GM23338 (cell line): ENCODE results near the gene ZNF451. TPM values are rescaled to one million over a fixed set of nuclear protein-coding genes. Genes with fewer than 3 reads are reported as not detected.

Source experiments
- ATAC-seq: fragments of 200-7000 bp; cut with Tn5 transposase; 3 replicates; pipeline ENCODE4 v1.9.1; 2020
- DNase-seq: peaks from one replicate; pipeline ENCODE4 v3.0.0-alpha.2; 2015; ENCODE audit warnings: low spot score
- H2AFZ ChIP-seq: fragments of 200-600 bp; sonication (generic); 2 replicates; pipeline ENCODE4 v1.8.0; 2016; ENCODE audit warnings: antibody characterized with exemption, mild to moderate bottlenecking, moderate library complexity
- H3F3A ChIP-seq: fragments of 200-600 bp; sonication (generic); replicated peaks from 2 replicates; pipeline ENCODE4 v1.8.0; 2017; ENCODE audit warnings: antibody characterized with exemption, mixed run types, low read depth
- H3K27ac ChIP-seq: fragments of 200-600 bp; sonication (generic); 2 replicates; pipeline ENCODE4 v1.6.1; 2016; ENCODE audit warnings: low read depth
- H3K27me3 ChIP-seq: fragments of 200-600 bp; sonication (generic); 2 replicates; pipeline ENCODE4 v1.8.0; 2016; ENCODE audit warnings: mild to moderate bottlenecking, mixed run types, moderate library complexity; ENCODE audit not compliant: insufficient read depth
- H3K36me3 ChIP-seq: fragments of 200-600 bp; sonication (generic); 2 replicates; pipeline ENCODE4 v1.8.0; 2016; ENCODE audit warnings: mild to moderate bottlenecking; ENCODE audit not compliant: insufficient read depth
- H3K4me1 ChIP-seq: fragments of 200-600 bp; sonication (generic); 2 replicates; pipeline ENCODE4 v1.8.0; 2016; ENCODE audit warnings: mild to moderate bottlenecking, moderate library complexity; ENCODE audit not compliant: insufficient read depth
- H3K4me2 ChIP-seq: fragments of 200-600 bp; sonication (generic); 2 replicates; pipeline ENCODE4 v1.7.1; 2017; ENCODE audit warnings: mixed run types
- H3K4me3 ChIP-seq: fragments of 200-600 bp; sonication (generic); 2 replicates; pipeline ENCODE4 v1.6.1; 2016; ENCODE audit warnings: mixed run types
- H3K79me2 ChIP-seq: fragments of 200-600 bp; sonication (generic); replicated peaks from 2 replicates; pipeline ENCODE4 v1.8.0; 2017; ENCODE audit warnings: mild to moderate bottlenecking; ENCODE audit not compliant: insufficient read depth
- H3K9me2 ChIP-seq: fragments of 200-600 bp; sonication (generic); 2 replicates; pipeline ENCODE4 v1.8.0; 2017; ENCODE audit not compliant: insufficient read depth
- H4K20me1 ChIP-seq: fragments of 200-600 bp; sonication (generic); replicated peaks from 2 replicates; pipeline ENCODE4 v1.8.0; 2017; ENCODE audit warnings: mild to moderate bottlenecking; ENCODE audit not compliant: insufficient read depth
- H3K27ac Mint-ChIP-seq: 2 replicates; pipeline ENCODE4 v1.8.0; 2020; ENCODE audit warnings: inconsistent platforms, mild to moderate bottlenecking, moderate library complexity, mixed read lengths
- H3K27me3 Mint-ChIP-seq: 3 replicates; pipeline ENCODE4 v1.8.0; 2022; ENCODE audit warnings: low read depth, mild to moderate bottlenecking, moderate library complexity, mixed read lengths, inconsistent platforms; ENCODE audit not compliant: insufficient read depth, poor library complexity
- H3K36me3 Mint-ChIP-seq: 3 replicates; pipeline ENCODE4 v1.8.0; 2021; ENCODE audit warnings: low read depth, mild to moderate bottlenecking, inconsistent platforms, moderate library complexity, mixed read lengths
- H3K4me1 Mint-ChIP-seq: 3 replicates; pipeline ENCODE4 v1.8.0; 2020; ENCODE audit warnings: mild to moderate bottlenecking, inconsistent platforms, mixed read lengths
- H3K4me3 Mint-ChIP-seq: 3 replicates; pipeline ENCODE4 v1.8.0; 2021; ENCODE audit warnings: moderate library complexity, mild to moderate bottlenecking, inconsistent platforms, mixed read lengths
- H3K9me3 Mint-ChIP-seq: 3 replicates; pipeline ENCODE4 v1.8.0; 2020; ENCODE audit warnings: moderate library complexity, mild to moderate bottlenecking, inconsistent platforms, mixed read lengths
- CTCF ChIP-seq, 2 experiments: fragments of 200-600 bp in 1 of 2; sonication (generic) in 1 of 2; conservative IDR thresholded peaks; 2 replicates each; pipeline versions ENCODE4 v1.5.1 to v1.6.1; 2016 to 2017; ENCODE audit warnings: antibody characterized with exemption in 2 of 2, low read depth in 2 of 2, mild to moderate bottlenecking in 2 of 2, moderate library complexity in 1 of 2
- ETS1 ChIP-seq: IDR thresholded peaks from 2 replicates; pipeline ENCODE4 v1.6.1; 2016; ENCODE audit warnings: antibody characterized with exemption
- EZH2phosphoT487 ChIP-seq: fragments of 200-600 bp; sonication (generic); IDR thresholded peaks from one replicate; pipeline ENCODE4 v1.8.1; 2018; ENCODE audit warnings: antibody characterized with exemption; ENCODE audit not compliant: unreplicated experiment
- JUNB ChIP-seq: IDR thresholded peaks from one replicate; pipeline ENCODE4 v1.6.1; 2016; ENCODE audit warnings: antibody characterized with exemption; ENCODE audit not compliant: unreplicated experiment
- NANOG ChIP-seq: IDR thresholded peaks from 2 replicates; pipeline ENCODE4 v1.6.1; 2016; ENCODE audit warnings: antibody characterized with exemption, borderline replicate concordance
- POLR2AphosphoS5 ChIP-seq: IDR thresholded peaks from 2 replicates; pipeline ENCODE4 v1.6.1; 2016; ENCODE audit warnings: antibody characterized with exemption, low read depth
- STAT1 ChIP-seq: IDR thresholded peaks from one replicate; pipeline ENCODE4 v1.6.1; 2016; ENCODE audit warnings: antibody characterized with exemption; ENCODE audit not compliant: unreplicated experiment
- ZNF114 ChIP-seq: fragments of 250-450 bp; sonication (Bioruptor Pico); IDR thresholded peaks from 2 replicates; pipeline ENCODE4 v1.5.0; 2020; ENCODE audit warnings: mild to moderate bottlenecking, moderate library complexity
- ZNF462 ChIP-seq: fragments of 250-450 bp; sonication (Bioruptor Pico); IDR thresholded peaks from 2 replicates; pipeline ENCODE4 v1.5.0; 2020; ENCODE audit warnings: mild to moderate bottlenecking, moderate library complexity
- polyA plus RNA-seq: library from polyadenylated mRNA; unstranded; fragments of >200 nt; fragmentation: Nextera tagmentation; extraction: Ambion mirVana; gene quantifications from 2 replicates; pipeline ENCODE4 v1.2.1, GENCODE V29; 2016
- total RNA-seq: library from RNA; depleted of rRNA; stranded (reverse); fragments of >200 nt; shearing (Covaris generic); gene quantifications from 2 replicates; pipeline ENCODE4 v1.2.3, GENCODE V29; 2014

The ZNF451 gene
- total and polyA plus RNA-seq, 2 experiments from 2014 or later = 44.8 to 54.1 TPM

DNA sequence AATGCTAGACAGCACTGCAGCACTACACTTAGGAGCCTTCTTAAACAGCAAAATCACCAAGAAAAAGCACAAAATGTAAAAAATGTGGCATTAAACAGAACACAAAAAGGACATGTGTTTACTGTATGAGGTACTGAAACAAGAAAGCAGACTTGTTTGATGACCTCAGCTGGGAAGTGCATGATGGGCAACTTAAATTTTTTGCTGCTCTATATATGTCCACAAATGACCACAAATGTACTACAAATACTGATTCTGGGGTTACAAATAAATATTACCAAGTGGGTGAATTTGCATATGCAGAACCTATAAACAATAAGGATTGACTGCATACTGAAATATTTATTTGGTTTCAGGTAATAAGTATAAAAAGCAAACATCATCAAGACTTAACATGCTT, 119.0 kb downstream of the ZNF451 start:
- no peak overlapping the region for H3K4me2 ChIP-seq
- H3K36me3 Mint-ChIP-seq = no peaks in the 10 kb centered on the region
- no peaks in the 10 kb centered on the region; the same call in none of the 2 replicates for H3K4me1 ChIP-seq
- no peaks in the 10 kb centered on the region for H3K36me3 ChIP-seq
- ATAC-seq = no peak
- H3K9me2 ChIP-seq = no peaks in the 10 kb centered on the region
- H3K4me3 Mint-ChIP-seq = no peak overlapping the region
- no peak for DNase-seq
- no peak overlapping the region for H3K27ac ChIP-seq
- H3K27me3 Mint-ChIP-seq = no peaks in the 10 kb centered on the region
- peaks cover 58% of the 10 kb centered on the region for H3K79me2 ChIP-seq
- TF ChIP-seq NANOG (no peak), POLR2AphosphoS5 (no peak), JUNB (no peak), ZNF462 (CRISPR knock-in tag) (no peak), EZH2phosphoT487 (no peak), CTCF (conservative IDR thresholded peaks at IDR 0.05; ENCODE audit: low read depth in 2 of 2) (no peak), ETS1 (no peak), ZNF114 (CRISPR knock-in tag) (no peak), STAT1 (no peak)
- no peaks in the 10 kb centered on the region for H3F3A ChIP-seq
- H4K20me1 ChIP-seq = peaks cover 17% of the 10 kb centered on the region
- H3K4me3 ChIP-seq = no peak overlapping the region
- H3K9me3 Mint-ChIP-seq = no peaks in the 10 kb centered on the region
- peaks cover 20% of the 10 kb centered on the region for H3K4me1 Mint-ChIP-seq
- H2AFZ ChIP-seq = no peak overlapping the region
- no peaks in the 10 kb centered on the region for H3K27me3 ChIP-seq
- H3K27ac Mint-ChIP-seq = no peak overlapping the region
